Activated T-cell treated with anti-CD3 and anti-CD28 coated beads, Interleukin-2, amount 50 U/mL, for 4 hours (primary cell): ENCODE measurements around the gene NMNAT3. TPM values are rescaled to one million over a fixed set of nuclear protein-coding genes. Genes with fewer than 3 reads are reported as not detected.

Experiments used
- ATAC-seq, 2 donors: fragments of 200-7000 bp; cut with Tn5 transposase; one replicate each; pipeline ENCODE4 v1.10.0; 2021
- DNase-seq: peaks from one replicate; pipeline ENCODE4 v3.0.0-alpha.2; 2020
- H3K27me3 Mint-ChIP-seq: one replicate; pipeline ENCODE4 v1.8.0; 2021; ENCODE audit warnings: low read depth, mixed read lengths
- H3K36me3 Mint-ChIP-seq: one replicate; pipeline ENCODE4 v1.8.0; 2022; ENCODE audit warnings: mixed read lengths; ENCODE audit not compliant: insufficient read depth
- H3K4me1 Mint-ChIP-seq: one replicate; pipeline ENCODE4 v1.8.0; 2021; ENCODE audit warnings: low read depth, mixed read lengths
- H3K4me3 Mint-ChIP-seq: one replicate; pipeline ENCODE4 v1.8.0; 2021; ENCODE audit warnings: mild to moderate bottlenecking, moderate library complexity, mixed read lengths
- H3K9me3 Mint-ChIP-seq: one replicate; pipeline ENCODE4 v1.8.0; 2021; ENCODE audit warnings: mixed read lengths
- total RNA-seq, 3 donors: library from RNA; stranded (reverse); gene quantifications; one replicate each; pipeline ENCODE4 v1.2.1, GENCODE V29; 2021

NMNAT3 gene
- total RNA-seq, 3 donors from 2014 or later = 2.3 to 2.7 (median 2.3) TPM

GRCh38 chr3:139541532-139542288 is 136.1 kb downstream of the NMNAT3 start:
- Mint-ChIP-seq H3K9me3 (no peaks in the 10 kb centered on the region), H3K36me3 (no peaks in the 10 kb centered on the region), H3K27me3 (peaks cover 53% of the 10 kb centered on the region), H3K4me1 (peaks cover 4% of the 10 kb centered on the region), H3K4me3 (no peak overlapping the region)
- no peak for ATAC-seq
- no peak for DNase-seq

- no peak for DNase-seq
- Mint-ChIP-seq H3K4me3 (no peak overlapping the region), H3K36me3 (no peaks in the 10 kb centered on the region), H3K27me3 (peaks cover 55% of the 10 kb centered on the region), H3K4me1 (peaks cover 4% of the 10 kb centered on the region), H3K9me3 (no peaks in the 10 kb centered on the region)
- no peak for ATAC-seq
These were observed 136.9 kb downstream of the NMNAT3 start for GRCh38 chr3:139540651-139541531.

GRCh38 chr3:139538733-139539132 is 139.0 kb downstream of the NMNAT3 start:
- DNase-seq (no peak), ATAC-seq (no peak)
- Mint-ChIP-seq H3K4me1 (peaks cover 4% of the 10 kb centered on the region), H3K4me3 (no peak overlapping the region), H3K9me3 (no peaks in the 10 kb centered on the region), H3K27me3 (peaks cover 57% of the 10 kb centered on the region), H3K36me3 (no peaks in the 10 kb centered on the region)

GRCh38 chr3:139537795-139538621 is 139.8 kb downstream of the NMNAT3 start:
- H3K27me3 Mint-ChIP-seq = peaks cover 56% of the 10 kb centered on the region

GRCh38 chr3:139537361-139537760 is 140.4 kb downstream of the NMNAT3 start:
- H3K36me3 Mint-ChIP-seq = no peaks in the 10 kb centered on the region

More at GRCh38 chr3:139537795-139538621, 139.8 kb downstream of the NMNAT3 start:
- Mint-ChIP-seq H3K36me3 (no peaks in the 10 kb centered on the region), H3K4me1 (peaks cover 4% of the 10 kb centered on the region), H3K9me3 (no peaks in the 10 kb centered on the region), H3K4me3 (no peak overlapping the region)
- DNase-seq = no peak
- ATAC-seq = no peak

GRCh38 chr3:139534992-139535879 is 142.5 kb downstream of the NMNAT3 start:
- Mint-ChIP-seq H3K36me3 (no peaks in the 10 kb centered on the region), H3K9me3 (no peaks in the 10 kb centered on the region), H3K4me3 (no peak overlapping the region), H3K27me3 (peaks cover 35% of the 10 kb centered on the region), H3K4me1 (peaks cover 4% of the 10 kb centered on the region)
- ATAC-seq = no peak
- no peak for DNase-seq

More at GRCh38 chr3:139537361-139537760, 140.4 kb downstream of the NMNAT3 start:
- Mint-ChIP-seq H3K27me3 (peaks cover 50% of the 10 kb centered on the region), H3K4me3 (no peak overlapping the region), H3K9me3 (no peaks in the 10 kb centered on the region), H3K4me1 (peaks cover 4% of the 10 kb centered on the region)
- ATAC-seq = no peak
- DNase-seq = no peak

GRCh38 chr3:139534455-139534812 is 143.3 kb downstream of the NMNAT3 start:
- DNase-seq (no peak), ATAC-seq (no peak)
- H3K36me3 Mint-ChIP-seq = no peaks in the 10 kb centered on the region
- H3K4me1 Mint-ChIP-seq = peaks cover 1% of the 10 kb centered on the region
- peaks cover 29% of the 10 kb centered on the region for H3K27me3 Mint-ChIP-seq
- H3K9me3 Mint-ChIP-seq = no peaks in the 10 kb centered on the region
- no peak overlapping the region for H3K4me3 Mint-ChIP-seq

- Mint-ChIP-seq H3K36me3 (no peaks in the 10 kb centered on the region), H3K4me3 (no peak overlapping the region), H3K4me1 (peaks cover under 1% of the 10 kb centered on the region), H3K9me3 (no peaks in the 10 kb centered on the region), H3K27me3 (peaks cover 27% of the 10 kb centered on the region)
- ATAC-seq (no peak), DNase-seq (no peak)
These were observed 143.9 kb downstream of the NMNAT3 start for GRCh38 chr3:139533781-139534454.

GRCh38 chr3:139532976-139533375 is 144.8 kb downstream of the NMNAT3 start:
- H3K9me3 Mint-ChIP-seq = no peaks in the 10 kb centered on the region
- DNase-seq = no peak
- ATAC-seq = no peak
- no peak overlapping the region for H3K4me3 Mint-ChIP-seq
- H3K27me3 Mint-ChIP-seq = peaks cover 18% of the 10 kb centered on the region
- no peaks in the 10 kb centered on the region for H3K36me3 Mint-ChIP-seq
- no peaks in the 10 kb centered on the region for H3K4me1 Mint-ChIP-seq

- Mint-ChIP-seq H3K4me3 (no peak overlapping the region), H3K4me1 (no peaks in the 10 kb centered on the region), H3K36me3 (no peaks in the 10 kb centered on the region), H3K9me3 (no peaks in the 10 kb centered on the region), H3K27me3 (peaks cover 2% of the 10 kb centered on the region)
- DNase-seq (no peak), ATAC-seq (no peak)
These were observed 147.1 kb downstream of the NMNAT3 start for GRCh38 chr3:139530717-139531116.

- no peak for DNase-seq
- no peaks in the 10 kb centered on the region for H3K27me3 Mint-ChIP-seq
- H3K4me1 Mint-ChIP-seq = no peaks in the 10 kb centered on the region
These were observed 148.1 kb downstream of the NMNAT3 start for GRCh38 chr3:139529662-139530061.

GRCh38 chr3:139528924-139529323 is 148.8 kb downstream of the NMNAT3 start:
- no peaks in the 10 kb centered on the region for H3K9me3 Mint-ChIP-seq

More at GRCh38 chr3:139529662-139530061, 148.1 kb downstream of the NMNAT3 start:
- ATAC-seq = no peak
- Mint-ChIP-seq H3K9me3 (no peaks in the 10 kb centered on the region), H3K36me3 (no peaks in the 10 kb centered on the region), H3K4me3 (no peak overlapping the region)

GRCh38 chr3:139528281-139528680 is 149.5 kb downstream of the NMNAT3 start:
- Mint-ChIP-seq H3K27me3 (no peaks in the 10 kb centered on the region), H3K4me1 (no peaks in the 10 kb centered on the region), H3K4me3 (no peak overlapping the region), H3K36me3 (no peaks in the 10 kb centered on the region), H3K9me3 (no peaks in the 10 kb centered on the region)
- ATAC-seq = no peak
- no peak for DNase-seq

More at GRCh38 chr3:139528924-139529323, 148.8 kb downstream of the NMNAT3 start:
- no peak for DNase-seq
- ATAC-seq = no peak
- Mint-ChIP-seq H3K4me1 (no peaks in the 10 kb centered on the region), H3K36me3 (no peaks in the 10 kb centered on the region), H3K27me3 (no peaks in the 10 kb centered on the region), H3K4me3 (no peak overlapping the region)
